IMR-90 (cell line): ENCODE data around the gene MDM4.

Experiments
- MAZ ChIP-seq: IDR thresholded peaks from 2 replicates; pipeline ENCODE4 v1.6.1; 2012; ENCODE audit warnings: low read depth, mild to moderate bottlenecking, low read length, improper control_type of control experiment, moderate library complexity, borderline replicate concordance
- POLR2A ChIP-seq: IDR thresholded peaks from 2 replicates; pipeline ENCODE4 v1.6.1; 2012; ENCODE audit warnings: mild to moderate bottlenecking, low read depth, low read length
- RAD21 ChIP-seq: IDR thresholded peaks from 2 replicates; pipeline ENCODE4 v1.6.1; 2012; ENCODE audit warnings: low read length, improper control_type of control experiment

- TF ChIP-seq MAZ (no peak), RAD21 (no peak), POLR2A (no peak)
Observed at GRCh38 chr1:204580862-204581261, 64.7 kb downstream of the MDM4 start.
